Stimulated activated naive CD8-positive, alpha-beta T cell treated with anti-CD3 and anti-CD28 coated beads, Interleukin-15, Interleukin-2, amounts not matched to agents 100 U/mL and 50 U/mL, for 24 hours (primary cell): Measurements from ENCODE around the gene RBMS2.

Experiments
- ATAC-seq: fragments of 150-1000 bp; cut with Tn5 transposase; one replicate; pipeline ENCODE4 v1.10.0; 2021
- DNase-seq: peaks from one replicate; pipeline ENCODE4 v3.0.0; 2021

Gene RBMS2

DNA sequence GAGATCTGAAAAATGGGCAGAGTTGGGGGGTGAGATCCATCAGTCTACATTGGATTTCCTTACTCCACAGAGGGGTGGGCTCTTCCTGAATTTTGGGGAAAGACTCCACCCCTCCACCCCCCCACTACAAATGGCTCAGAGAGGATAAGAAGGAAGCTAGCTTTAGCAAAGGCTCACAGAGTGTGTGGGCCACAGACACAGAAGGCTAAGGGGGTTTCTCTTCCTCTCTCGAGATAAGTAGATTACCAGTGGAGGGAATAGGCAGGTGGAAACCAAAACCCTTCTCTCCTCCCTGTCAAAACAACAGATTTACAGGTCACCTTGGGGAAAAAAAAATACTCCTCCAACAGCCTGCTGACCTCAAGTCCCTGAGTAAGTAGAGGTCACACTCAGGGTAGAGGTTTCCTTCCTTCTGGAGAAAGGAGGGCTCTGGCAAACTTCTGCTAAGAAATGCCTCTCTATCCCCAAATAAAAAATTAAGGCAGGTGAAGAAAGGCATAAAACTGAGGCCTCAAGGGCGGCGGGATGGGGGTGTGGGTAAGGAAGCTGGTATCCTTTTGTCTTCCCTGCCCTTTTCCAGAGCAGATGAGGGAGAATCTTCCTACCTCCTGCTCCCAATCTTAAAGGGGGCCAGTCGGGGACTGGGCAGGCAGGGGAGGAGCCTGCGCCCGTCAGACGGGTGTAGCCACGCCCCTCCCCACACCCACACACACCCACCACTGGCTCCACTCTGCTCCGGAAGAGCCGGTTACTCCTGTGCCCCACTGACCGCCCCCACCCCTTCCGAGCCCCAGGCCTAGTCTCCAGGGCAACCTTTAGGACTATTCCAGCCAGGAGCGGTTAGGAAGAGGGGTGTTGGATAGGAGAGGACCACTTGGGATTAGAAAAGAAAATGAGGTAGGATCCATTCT, 110.4 kb downstream of the RBMS2 start:
- DNase-seq (peak; percentile 70), ATAC-seq (no peak)

- no peak for DNase-seq
Observed at GRCh38 chr12:56632701-56633467, 111.3 kb downstream of the RBMS2 start.

DNA sequence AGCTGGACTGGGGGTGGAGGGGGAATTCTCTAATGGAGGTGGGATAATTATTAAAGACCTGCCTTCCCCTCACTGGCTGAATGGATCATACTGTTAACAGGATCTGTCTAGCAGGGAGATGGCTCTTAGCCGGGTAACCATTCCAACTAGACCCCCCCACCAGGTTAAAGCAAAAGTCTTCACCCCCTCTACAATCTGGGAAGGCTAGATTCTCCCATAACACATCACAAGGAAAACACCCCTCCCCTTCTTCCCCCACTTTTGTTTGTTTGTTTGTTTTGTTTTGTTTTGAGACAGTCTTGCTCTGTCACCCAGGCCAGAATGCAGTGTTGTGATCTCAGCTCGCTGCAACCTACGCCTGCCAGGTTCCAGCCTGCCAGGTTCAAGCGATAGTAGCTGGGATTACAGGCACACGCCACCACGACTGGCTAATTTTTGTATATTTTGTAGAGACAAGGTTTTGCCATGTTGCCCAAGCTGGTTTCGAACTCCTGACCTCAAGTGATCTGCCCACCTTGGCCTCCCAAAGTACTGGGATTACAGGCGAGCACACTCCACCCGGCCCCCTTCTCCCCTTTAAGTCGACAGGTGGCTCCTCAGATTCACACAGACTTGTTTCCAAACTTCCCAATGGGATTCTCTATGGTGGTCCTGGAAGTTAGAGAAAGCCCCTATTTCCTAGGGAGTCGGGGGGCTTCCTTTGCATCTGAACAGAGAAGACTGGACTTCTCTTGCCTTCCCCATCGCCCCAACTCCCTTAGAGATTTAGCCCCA, 112.0 kb downstream of the RBMS2 start:
- no peak for ATAC-seq
- DNase-seq: no peak

More at GRCh38 chr12:56632701-56633467, 111.3 kb downstream of the RBMS2 start:
- ATAC-seq: no peak

GRCh38 chr12:56634242-56634836, 112.7 kb downstream of the RBMS2 start:
- ATAC-seq (no peak), DNase-seq (peak; percentile 45)

GRCh38 chr12:56634837-56635791, 113.5 kb downstream of the RBMS2 start:
- DNase-seq: peak; percentile 75
- ATAC-seq: peak; percentile 25

DNA sequence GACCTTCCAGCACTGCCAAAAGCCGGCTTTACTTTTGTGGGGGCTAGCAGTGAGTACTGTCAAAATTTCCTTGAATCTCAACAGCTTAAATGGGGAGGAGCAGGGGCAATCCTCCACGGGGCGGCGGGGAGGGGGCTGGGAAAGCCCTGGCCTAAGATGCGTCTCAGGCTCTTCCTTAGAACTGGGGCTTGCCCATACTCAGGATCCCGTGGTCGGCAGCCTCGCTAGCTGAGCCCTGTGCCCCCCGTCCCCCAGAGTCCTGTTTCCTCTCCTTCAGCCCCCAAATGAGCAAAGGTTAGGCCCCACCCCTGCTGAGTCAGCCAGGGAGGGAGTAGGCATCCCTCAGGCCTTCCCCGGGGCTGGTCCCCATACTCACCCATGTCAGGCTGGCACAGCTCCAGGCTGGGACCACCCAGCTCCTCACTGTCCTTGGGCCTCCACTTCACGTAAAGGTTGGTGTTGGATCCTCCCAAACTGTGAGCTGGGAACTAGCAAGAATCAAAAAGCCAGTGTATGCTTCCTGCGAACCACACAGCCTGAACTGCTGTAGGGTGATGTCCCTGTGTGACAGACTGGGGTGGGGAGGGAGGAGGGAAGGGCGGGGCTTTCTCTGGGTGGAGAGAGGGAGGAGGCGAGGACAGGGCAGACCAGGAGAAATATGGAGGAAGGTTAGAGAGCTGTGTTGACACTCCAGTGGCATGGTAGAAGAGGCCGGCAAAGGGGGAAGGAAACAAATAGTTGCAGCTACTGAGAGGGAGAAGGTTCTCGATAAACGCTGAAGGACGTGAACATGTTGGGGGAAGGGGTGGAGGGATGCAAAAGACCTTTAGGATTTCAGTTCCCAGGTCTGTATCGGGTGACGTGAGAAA, 114.4 kb downstream of the RBMS2 start:
- ATAC-seq (peak; percentile 79), DNase-seq (peak; percentile 87)

DNA sequence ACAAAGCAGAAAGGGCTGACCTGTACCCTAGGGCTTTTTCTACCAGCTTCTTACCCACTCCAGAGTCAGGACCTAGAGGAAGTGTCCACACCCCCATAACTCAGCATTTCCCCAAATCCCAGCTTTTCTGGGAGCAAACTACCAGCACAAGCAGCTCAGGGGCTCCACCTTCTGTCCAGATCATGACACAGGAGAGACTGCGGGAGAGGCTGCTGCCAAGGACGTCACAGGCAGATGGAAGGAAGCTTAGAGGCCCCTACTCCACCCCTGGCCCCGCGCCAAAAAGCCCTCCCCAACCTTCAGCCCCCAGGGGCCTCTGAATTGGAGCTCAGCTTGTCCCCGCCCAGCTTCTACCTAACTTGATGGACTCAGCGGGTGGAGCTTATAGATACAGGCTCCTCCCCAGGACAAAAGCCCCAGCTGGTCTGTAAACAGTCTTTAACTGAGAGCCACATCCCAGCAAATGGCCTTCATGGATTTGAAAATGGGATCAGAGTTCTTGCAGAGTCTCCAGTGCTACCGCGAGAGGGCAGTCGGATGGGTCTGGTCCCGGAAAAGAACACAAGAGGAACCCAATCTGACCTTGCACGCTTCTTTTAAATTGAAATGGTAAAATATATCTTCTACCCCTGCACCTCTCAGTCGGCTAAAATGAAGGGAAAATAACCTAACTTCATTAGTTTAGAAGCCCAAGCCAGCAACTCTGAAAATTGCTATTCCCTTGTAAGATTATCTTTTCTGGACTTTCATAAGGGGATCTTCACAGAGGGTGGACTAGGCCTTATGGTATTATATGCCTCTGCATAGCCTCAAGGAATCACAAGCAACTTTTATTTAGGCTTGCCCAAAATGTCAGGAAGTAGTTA, 115.3 kb downstream of the RBMS2 start:
- DNase-seq (peak; percentile 96), ATAC-seq (peak; percentile 69)

DNA sequence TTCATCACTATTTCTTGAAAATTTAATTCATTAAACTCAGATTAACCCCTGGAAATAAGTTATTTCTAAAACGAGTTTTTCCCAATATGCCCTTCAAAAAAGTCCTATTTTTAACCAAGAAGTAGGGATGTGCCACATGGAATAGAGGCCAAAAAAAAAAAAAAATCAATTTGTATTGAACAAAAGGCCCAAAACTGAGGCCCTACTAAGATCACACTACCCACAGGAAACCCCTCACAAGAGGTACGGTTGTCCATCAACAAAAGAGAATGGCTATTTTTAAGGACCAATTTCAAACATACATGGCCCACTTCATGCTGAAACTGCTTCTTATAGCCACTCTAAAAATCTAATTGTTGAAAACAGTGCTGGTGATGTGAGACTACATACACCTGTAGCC, 116.0 kb downstream of the RBMS2 start:
- ATAC-seq: no peak
- no peak for DNase-seq

- ATAC-seq: no peak
- DNase-seq: no peak
Observed at GRCh38 chr12:56641219-56641618, 119.6 kb downstream of the RBMS2 start.

GRCh38 chr12:56644654-56645053, 123.0 kb downstream of the RBMS2 start:
- ATAC-seq: no peak
- DNase-seq: no peak

DNA sequence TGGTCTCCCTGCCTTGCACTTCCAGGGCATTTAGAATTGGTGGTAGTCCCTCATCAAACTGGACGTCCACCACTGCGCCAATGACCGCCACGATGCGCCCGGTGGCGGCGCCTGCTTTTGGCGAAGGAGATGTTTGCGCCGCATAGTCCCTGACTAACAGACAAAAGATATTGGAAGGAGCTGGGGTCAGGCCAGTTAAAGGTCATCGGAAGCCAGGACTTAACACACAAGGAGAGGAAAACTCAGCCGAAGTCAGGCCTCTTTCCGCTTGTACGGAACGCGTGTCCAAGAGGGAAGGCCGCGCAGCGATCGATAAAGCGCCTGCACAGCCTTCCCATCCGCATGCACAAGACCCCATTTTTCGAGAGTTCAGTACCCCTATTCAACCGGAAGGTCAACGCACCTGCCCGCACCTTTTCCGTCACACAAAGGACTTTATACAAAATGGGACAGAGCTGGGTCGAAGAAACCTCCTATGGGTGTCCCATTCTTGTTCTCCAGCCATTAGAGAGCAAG, 123.6 kb downstream of the RBMS2 start:
- DNase-seq (peak; percentile 18), ATAC-seq (no peak)
